Uterus (tissue), 4 donors: ENCODE measurements around the gene RANBP1. TPM values are rescaled to one million over a fixed set of nuclear protein-coding genes. Genes with fewer than 3 reads are reported as not detected.

Source experiments
- DNase-seq, 2 donors: peaks; one replicate each; pipeline ENCODE4 v3.0.0-alpha.2; 2019 to 2020
- H3K27ac ChIP-seq, 2 donors: fragments of 200-600 bp; sonication (generic); 1 replicate in 1 of 2; 2 replicates in 1 of 2; pipeline ENCODE4 v1.5.1; 2016 to 2018
- H3K27me3 ChIP-seq, 2 donors: fragments of 200-600 bp; sonication (generic); one replicate each; pipeline ENCODE4 v1.5.1; 2018 to 2019; ENCODE audit warnings: control low read depth in 1 of 2
- H3K36me3 ChIP-seq, 2 donors: fragments of 200-600 bp; sonication (generic); one replicate each; pipeline ENCODE4 v1.5.1; 2019; ENCODE audit warnings: control low read depth in 1 of 2
- H3K4me1 ChIP-seq, 2 donors: fragments of 200-600 bp; sonication (generic); one replicate each; pipeline ENCODE4 v1.5.1; 2018 to 2019; ENCODE audit warnings: control low read depth in 1 of 2
- H3K4me3 ChIP-seq, 2 donors: fragments of 200-600 bp; sonication (generic); 1 replicate in 1 of 2; 2 replicates in 1 of 2; pipeline ENCODE4 v1.5.1; 2018 to 2019; ENCODE audit warnings: mild to moderate bottlenecking in 1 of 2
- H3K9me3 ChIP-seq, 2 donors: fragments of 200-600 bp; sonication (generic); one replicate each; pipeline ENCODE4 v1.5.1; 2019; ENCODE audit warnings: control low read depth in 1 of 2
- CTCF ChIP-seq, 4 experiments: fragments of 200-600 bp in 2 of 4; fragments of 450-650 bp in 2 of 4; sonication (generic) in 2 of 4; IDR thresholded peaks; one replicate each; pipeline ENCODE4 v1.5.1; 2016 to 2019; ENCODE audit warnings: antibody characterized with exemption in 4 of 4, mild to moderate bottlenecking in 2 of 4, moderate library complexity in 1 of 4
- POLR2A ChIP-seq, 2 donors: fragments of 450-650 bp; IDR thresholded peaks; one replicate each; pipeline ENCODE4 v1.6.1; 2016; ENCODE audit warnings: antibody characterized with exemption in 2 of 2, mild to moderate bottlenecking in 1 of 2, moderate library complexity in 1 of 2
- intact Hi-C: fragments of 100-400 bp; cut with DNase I; formaldehyde crosslinking; loops from one replicate; pipeline ENCODE4 v1.15.1; 2023; ENCODE audit warnings: low total_unique reads
- total RNA-seq, 4 donors: library from RNA; depleted of rRNA in 3 of 4; stranded (reverse); fragments of >200 nt in 3 of 4; gene quantifications; one replicate each; pipeline versions ENCODE4 v1.1.0 to v1.2.4, GENCODE V29; 2014 to 2023
- donor health status: DM: yes; HTN: yes; CAD: no.

Gene RANBP1
- total RNA-seq, 4 donors from 2014 or later = 57.6 to 233 (median 135) TPM

GRCh38 chr22:20145206-20145831 lies 29.4 kb downstream of the RANBP1 start:
- intact Hi-C loops = no loop called here
- no peak for DNase-seq
- no peak overlapping the region for H3K4me3 ChIP-seq
- no peak overlapping the region for H3K27ac ChIP-seq
- H3K4me1 ChIP-seq = no peaks in the 10 kb centered on the region
- no peaks in the 10 kb centered on the region for H3K9me3 ChIP-seq
- no peaks in the 10 kb centered on the region for H3K27me3 ChIP-seq
- no peaks in the 10 kb centered on the region for H3K36me3 ChIP-seq
- no peak for TF ChIP-seq CTCF (IDR thresholded peaks at IDR 0.05)
- no peak for TF ChIP-seq POLR2A (IDR thresholded peaks at IDR 0.05)

DNA sequence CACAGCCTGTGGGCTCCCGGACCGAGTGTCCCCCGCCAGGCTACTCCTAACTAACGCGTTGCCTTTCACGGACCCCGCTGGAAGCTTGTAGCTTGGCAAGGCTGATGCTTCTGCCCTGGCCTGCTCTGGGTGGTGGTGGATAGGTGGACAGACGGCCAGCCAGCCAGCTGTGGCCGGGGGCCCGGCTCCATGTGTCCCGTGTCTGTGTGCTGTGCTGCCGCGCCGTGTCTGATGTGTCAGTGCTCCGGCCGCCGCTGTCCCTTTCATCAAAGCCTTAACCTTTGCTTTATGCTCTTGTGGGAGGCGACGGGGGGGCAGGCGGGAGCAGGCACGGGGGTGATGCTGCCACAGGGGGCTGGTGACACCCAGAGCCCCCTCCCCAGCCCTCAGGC lies 29.9 kb downstream of the RANBP1 start:
- no peak overlapping the region for H3K27ac ChIP-seq
- no peaks in the 10 kb centered on the region for H3K4me1 ChIP-seq
- no peaks in the 10 kb centered on the region for H3K27me3 ChIP-seq
- no peaks in the 10 kb centered on the region for H3K36me3 ChIP-seq
- intact Hi-C loops = no loop called here
- H3K9me3 ChIP-seq = no peaks in the 10 kb centered on the region
- TF ChIP-seq POLR2A (IDR thresholded peaks at IDR 0.05) = no peak
- TF ChIP-seq CTCF (IDR thresholded peaks at IDR 0.05) = no peak
- no peak overlapping the region for H3K4me3 ChIP-seq
- no peak for DNase-seq

DNA sequence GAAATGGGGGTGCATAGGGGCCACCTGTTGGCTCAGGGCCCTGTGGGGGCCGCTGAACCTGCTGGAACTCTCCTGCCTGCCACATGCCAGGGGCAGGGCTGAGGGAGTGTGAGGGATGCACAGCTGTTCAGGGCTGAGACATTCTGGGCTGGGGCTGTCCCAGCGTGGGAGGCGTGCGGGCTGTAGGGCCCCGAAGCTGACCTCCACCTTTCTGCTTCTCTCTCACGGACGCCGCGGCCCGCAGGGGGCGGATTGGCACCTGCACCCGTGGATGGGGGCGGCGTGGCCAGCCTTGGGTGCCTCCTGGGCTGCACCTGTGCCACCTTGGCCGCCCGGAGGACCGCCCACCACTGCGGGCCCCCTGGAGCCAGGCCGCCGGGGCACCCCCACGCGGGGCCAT lies 30.9 kb downstream of the RANBP1 start:
- DNase-seq = no peak
- Histone ChIP-seq H3K4me1 (no peaks in the 10 kb centered on the region), H3K27me3 (no peaks in the 10 kb centered on the region), H3K4me3 (no peak overlapping the region), H3K9me3 (no peaks in the 10 kb centered on the region), H3K27ac (no peak overlapping the region), H3K36me3 (no peaks in the 10 kb centered on the region)
- TF ChIP-seq CTCF (IDR thresholded peaks at IDR 0.05) (no peak), POLR2A (IDR thresholded peaks at IDR 0.05) (no peak)
- intact Hi-C loops = no loop called here

- TF ChIP-seq CTCF (IDR thresholded peaks at IDR 0.05) = no peak
- TF ChIP-seq POLR2A (IDR thresholded peaks at IDR 0.05) = no peak
- no peaks in the 10 kb centered on the region for H3K9me3 ChIP-seq
- H3K36me3 ChIP-seq = no peaks in the 10 kb centered on the region
- intact Hi-C loops = no loop called here
- no peak for DNase-seq
- no peaks in the 10 kb centered on the region for H3K27me3 ChIP-seq
- H3K4me1 ChIP-seq = no peaks in the 10 kb centered on the region
- H3K27ac ChIP-seq = no peak overlapping the region
- H3K4me3 ChIP-seq = no peak overlapping the region
Measured at GRCh38 chr22:20147237-20147988, 31.5 kb downstream of the RANBP1 start.

GRCh38 chr22:20148414-20148813 lies 32.5 kb downstream of the RANBP1 start:
- H3K27ac ChIP-seq = no peak overlapping the region
- H3K4me3 ChIP-seq = no peak overlapping the region
- intact Hi-C loops = no loop called here
- no peaks in the 10 kb centered on the region for H3K9me3 ChIP-seq
- H3K36me3 ChIP-seq = no peaks in the 10 kb centered on the region
- DNase-seq = no peak
- H3K4me1 ChIP-seq = no peaks in the 10 kb centered on the region
- TF ChIP-seq CTCF (IDR thresholded peaks at IDR 0.05) (no peak), POLR2A (IDR thresholded peaks at IDR 0.05) (no peak)
- no peaks in the 10 kb centered on the region for H3K27me3 ChIP-seq
